Esophagus squamous epithelium (tissue), 4 donors: ENCODE results near the gene NUDCD3.

Experiments
- CTCF ChIP-seq, 6 experiments: fragments of 450-650 bp in 4 of 6; fragments of 200-600 bp in 2 of 6; sonication (generic) in 2 of 6; IDR thresholded peaks; one replicate each; pipeline ENCODE4 v1.5.1; 2016 to 2019; ENCODE audit warnings: antibody characterized with exemption in 6 of 6, mild to moderate bottlenecking in 4 of 6, moderate library complexity in 4 of 6
- POLR2A ChIP-seq, 4 donors: fragments of 450-650 bp; IDR thresholded peaks; one replicate each; pipeline ENCODE4 v1.6.1; 2017; ENCODE audit warnings: antibody characterized with exemption in 4 of 4, mild to moderate bottlenecking in 4 of 4, moderate library complexity in 3 of 4

DNA sequence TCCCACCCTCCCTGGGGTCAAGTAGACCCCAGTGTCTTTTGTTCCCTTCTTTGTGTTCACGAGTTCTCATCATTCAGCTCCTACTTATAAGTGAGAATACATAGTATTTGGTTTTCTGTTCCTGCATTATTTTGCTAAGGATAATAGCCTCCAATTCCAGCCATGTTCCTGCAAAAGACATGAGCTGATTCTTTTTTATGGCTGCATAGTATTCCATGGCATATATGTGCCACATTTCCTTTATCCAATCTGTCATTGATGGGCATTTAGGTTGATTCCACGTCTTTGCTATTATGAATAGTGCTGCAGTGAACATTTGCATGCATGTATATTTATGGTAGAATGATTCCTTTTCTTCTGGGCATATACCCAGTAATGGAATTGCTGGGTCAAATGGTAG lies 136.8 kb downstream of the NUDCD3 start:
- no peak for TF ChIP-seq CTCF (IDR thresholded peaks at IDR 0.05)
- no peak for TF ChIP-seq POLR2A (IDR thresholded peaks at IDR 0.05)
